ENCODE measurements around the gene SPATA2L. TPM values are rescaled to one million over a fixed set of nuclear protein-coding genes. Genes with fewer than 3 reads are reported as not detected.

The SPATA2L gene
- total and polyA plus RNA-seq, 2 of the 13 experiments (the other 11 are each of a cell fraction or from before 2014, with no cell fraction given), result 9.1 to 20.7 TPM

DNA sequence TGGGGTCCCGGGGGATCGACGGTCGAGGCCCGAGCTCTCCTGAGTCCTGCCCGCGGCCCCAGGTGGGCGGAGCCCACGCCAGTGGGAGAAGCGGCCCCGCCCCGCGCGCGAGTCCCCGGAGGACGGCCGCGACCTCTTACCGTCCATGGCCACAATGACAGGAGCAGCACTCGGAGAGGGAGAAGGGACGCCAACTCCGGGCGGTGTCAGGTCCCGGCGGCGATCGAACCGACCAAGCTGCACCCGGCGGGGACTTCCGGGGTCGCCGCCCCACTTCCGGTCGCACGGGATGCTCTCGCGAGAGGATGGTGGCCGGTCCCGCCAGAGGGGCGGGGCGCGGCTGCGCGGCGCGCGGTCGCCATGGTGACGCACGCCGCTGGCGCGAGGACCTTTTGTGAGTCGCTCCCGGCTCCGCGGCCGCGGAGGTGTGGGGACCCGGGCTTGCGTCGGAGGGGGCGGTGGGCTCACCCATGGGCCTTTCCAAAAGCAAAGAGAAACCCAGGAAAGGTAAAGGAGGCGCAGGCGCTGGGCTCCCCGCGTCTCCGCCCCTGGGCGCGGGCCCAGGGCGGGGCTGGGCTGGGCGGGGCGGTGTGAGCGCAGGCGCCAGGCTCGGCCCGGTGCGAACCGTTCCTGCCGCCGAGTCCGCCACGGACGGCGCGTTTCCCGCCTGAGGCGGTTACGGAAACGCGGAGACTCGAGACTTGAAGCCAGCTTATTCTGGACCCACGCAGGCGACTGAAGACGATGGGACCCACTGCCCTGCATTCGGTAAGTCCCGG, 43.9 kb downstream of the SPATA2L start, which contains the start of the genes CHMP1A and SPATA33 (continued):
- TF ChIP-seq ZNF552 (CRISPR knock-in tag; IDR thresholded peaks at IDR 0.05; ENCODE audit: borderline replicate concordance) (0 out of 2 replicates have a peak, but pooled peaks have one; percentile 79), HES4 (CRISPR knock-in tag; IDR thresholded peaks at IDR 0.05; ENCODE audit: borderline replicate concordance) (peak; percentile 87; the same call in 1 of the 2 replicates), ATF5 (CRISPR knock-in tag; IDR thresholded peaks at IDR 0.05; ENCODE audit: low read depth) (peak; percentile 36; the same call in 1 of the 2 replicates), FOSL1 (CRISPR knock-in tag; IDR thresholded peaks at IDR 0.05; ENCODE audit: borderline replicate concordance) (no peak), AGO1 (IDR thresholded peaks at IDR 0.05; ENCODE audit: low read depth, low read length, poor library complexity, severe bottlenecking) (peak; percentile 60), SSRP1 (CRISPR knock-in tag; IDR thresholded peaks at IDR 0.05) (no peak), NR2F2 (IDR thresholded peaks at IDR 0.05; ENCODE audit: borderline replicate concordance, low read depth) (no peak), MIXL1 (CRISPR knock-in tag; IDR thresholded peaks at IDR 0.05) (peak; percentile 43; the same call in 1 of the 2 replicates), CERS6 (CRISPR knock-in tag; IDR thresholded peaks at IDR 0.05) (no peak), MXD1 (CRISPR knock-in tag; IDR thresholded peaks at IDR 0.05) (peak; percentile 88), SP2 (CRISPR knock-in tag; IDR thresholded peaks at IDR 0.05) (peak; percentile 44; the same call in 1 of the 2 replicates), SAP130 (CRISPR knock-in tag; IDR thresholded peaks at IDR 0.05; ENCODE audit: low read depth) (peak; percentile 99), ZNF180 (CRISPR knock-in tag; IDR thresholded peaks at IDR 0.05; ENCODE audit: borderline replicate concordance, low read depth) (peak; percentile 86), ZNF101 (CRISPR knock-in tag; IDR thresholded peaks at IDR 0.05; ENCODE audit: borderline replicate concordance, low read depth) (no peak), NAIF1 (CRISPR knock-in tag; IDR thresholded peaks at IDR 0.05; ENCODE audit: borderline replicate concordance) (peak; percentile 96; the same call in 1 of the 2 replicates), ONECUT2 (CRISPR knock-in tag; IDR thresholded peaks at IDR 0.05) (peak; percentile 63; the same call in 1 of the 2 replicates), ZNF136 (CRISPR knock-in tag; IDR thresholded peaks at IDR 0.05; ENCODE audit: low read depth) (no peak), FOXM1 (CRISPR knock-in tag; IDR thresholded peaks at IDR 0.05) (no peak), ZFP90 (CRISPR knock-in tag; IDR thresholded peaks at IDR 0.05; ENCODE audit: borderline replicate concordance) (no peak; the same call in 1 of the 2 replicates), TCF7L2 (IDR thresholded peaks at IDR 0.05; ENCODE audit: low read depth, low read length) (no peak), TIGD3 (CRISPR knock-in tag; IDR thresholded peaks at IDR 0.05; ENCODE audit: borderline replicate concordance) (peak; percentile 74; the same call in 1 of the 2 replicates), ZIK1 (CRISPR knock-in tag; IDR thresholded peaks at IDR 0.05; ENCODE audit: borderline replicate concordance, low read depth) (no peak; the same call in 1 of the 2 replicates), NR2F6 (IDR thresholded peaks at IDR 0.05) (no peak), NR2F6 (CRISPR knock-in tag; IDR thresholded peaks at IDR 0.05) (peak; percentile 80)
- TF ChIP-seq, protein P1, sequence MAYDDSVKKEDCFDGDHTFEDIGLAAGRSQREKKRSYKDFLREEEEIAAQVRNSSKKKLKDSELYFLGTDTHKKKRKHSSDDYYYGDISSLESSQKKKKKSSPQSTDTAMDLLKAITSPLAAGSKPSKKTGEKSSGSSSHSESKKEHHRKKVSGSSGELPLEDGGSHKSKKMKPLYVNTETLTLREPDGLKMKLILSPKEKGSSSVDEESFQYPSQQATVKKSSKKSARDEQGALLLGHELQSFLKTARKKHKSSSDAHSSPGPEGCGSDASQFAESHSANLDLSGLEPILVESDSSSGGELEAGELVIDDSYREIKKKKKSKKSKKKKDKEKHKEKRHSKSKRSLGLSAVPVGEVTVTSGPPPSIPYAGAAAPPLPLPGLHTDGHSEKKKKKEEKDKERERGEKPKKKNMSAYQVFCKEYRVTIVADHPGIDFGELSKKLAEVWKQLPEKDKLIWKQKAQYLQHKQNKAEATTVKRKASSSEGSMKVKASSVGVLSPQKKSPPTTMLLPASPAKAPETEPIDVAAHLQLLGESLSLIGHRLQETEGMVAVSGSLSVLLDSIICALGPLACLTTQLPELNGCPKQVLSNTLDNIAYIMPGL (CRISPR knock-in tag; IDR thresholded peaks at IDR 0.05; ENCODE audit: borderline replicate concordance in 1 of 2, low read depth in 1 of 2), result peak; percentile 77 to 86; a peak in 3 of 4 replicates
